Right lobe of liver (tissue), 6 donors: ENCODE measurements around the gene NSD1. TPM values are rescaled to one million over a fixed set of nuclear protein-coding genes. Genes with fewer than 3 reads are reported as not detected.

Experiments
- ATAC-seq, 4 donors: fragments of 200-7000 bp; cut with Tn5 transposase; one replicate each; pipeline ENCODE4 v1.9.1; 2020; ENCODE audit warnings: mild to moderate bottlenecking in 4 of 4, moderate library complexity in 4 of 4
- DNase-seq, 3 donors: peaks; one replicate each; pipeline ENCODE4 v3.0.0-alpha.2; 2020
- H3K27ac ChIP-seq, 3 donors: fragments of 200-600 bp; one replicate each; pipeline ENCODE4 v1.8.0; 2022
- H3K27me3 ChIP-seq, 2 donors: fragments of 200-600 bp; one replicate each; pipeline ENCODE4 v1.8.0; 2022
- H3K36me3 ChIP-seq, 4 donors: fragments of 200-600 bp; sonication (generic) in 1 of 4; one replicate each; pipeline versions ENCODE4 v1.5.1 to v1.8.0; 2017 to 2022; ENCODE audit warnings: control low read depth in 1 of 4
- H3K4me1 ChIP-seq, 4 donors: fragments of 200-600 bp; sonication (generic) in 1 of 4; one replicate each; pipeline versions ENCODE4 v1.5.1 to v1.8.0; 2017 to 2022; ENCODE audit warnings: control low read depth in 1 of 4
- H3K4me3 ChIP-seq, 3 donors: fragments of 200-600 bp; one replicate each; pipeline ENCODE4 v1.8.0; 2022
- H3K9me3 ChIP-seq, 4 donors: fragments of 200-600 bp; sonication (generic) in 1 of 4; one replicate each; pipeline versions ENCODE4 v1.5.1 to v1.8.0; 2017 to 2022; ENCODE audit warnings: control low read depth in 1 of 4
- CTCF ChIP-seq, 4 donors: fragments of 200-600 bp in 3 of 4; fragments of 450-650 bp in 1 of 4; IDR thresholded peaks; one replicate each; pipeline versions ENCODE4 v1.5.1 to v1.8.0; 2016 to 2022; ENCODE audit warnings: antibody characterized with exemption in 4 of 4, mild to moderate bottlenecking in 2 of 4
- POLR2A ChIP-seq: fragments of 450-650 bp; IDR thresholded peaks from one replicate; pipeline ENCODE4 v1.6.1; 2017; ENCODE audit warnings: antibody characterized with exemption, mild to moderate bottlenecking
- WGBS: methylation state at CpG from one replicate; pipeline ENCODE4 v1.1.6; 2018; ENCODE audit warnings: low coverage, low lambda C conversion rate; ENCODE audit not compliant: insufficient coverage; ENCODE audit errors: missing lambda C conversion rate; 5-methylcytosine and 5-hydroxymethylcytosine counted together
- intact Hi-C, 2 donors: fragments of 100-400 bp; cut with DNase I; formaldehyde crosslinking; loops; one replicate each; pipeline versions ENCODE4 v1.11.2 to v1.14.1; 2022
- total RNA-seq, 6 experiments: library from RNA; depleted of rRNA in 2 of 6; stranded (reverse); fragments of >200 nt in 2 of 6; fragmentation: NEBNext Ultra II Directional in 3 of 6; extraction: Animal tissue kit (Norgen Biotek cat#: 25700) in 3 of 6; gene quantifications; one replicate each; pipeline versions ENCODE4 v1.1.0 to v1.2.4, GENCODE V29; 2016 to 2023
- donor health status: DM: no; HTN: yes; CAD: no.
- donor health status: DM: no; HTN: no; CAD: no.
- donor health status: DM: no; HTN: no; CAD: no.
- donor health status: DM: no; HTN: yes; CAD: no.
- donor health status: DM: no; HTN: yes; CAD: no.

The NSD1 gene
- total RNA-seq, 6 experiments from 2014 or later: 13.1 to 33.1 (median 23.6) TPM

- TF ChIP-seq CTCF (IDR thresholded peaks at IDR 0.05): no peak
- TF ChIP-seq POLR2A: no peak
- WGBS: 93% methylated on average over 4 of the region's 4 CpGs
- H3K36me3 ChIP-seq: no peaks in the 10 kb centered on the region
- no peak for ATAC-seq
- no peaks in the 10 kb centered on the region for H3K27me3 ChIP-seq
- H3K9me3 ChIP-seq: no peaks in the 10 kb centered on the region
- intact Hi-C loops: no loop called here
- H3K27ac ChIP-seq: no peak overlapping the region
- DNase-seq: no peak
- no peaks in the 10 kb centered on the region for H3K4me1 ChIP-seq
- H3K4me3 ChIP-seq: no peak overlapping the region
These were observed 88.7 kb downstream of the NSD1 start for GRCh38 chr5:177222269-177222668.

GRCh38 chr5:177225798-177226197 is 92.2 kb downstream of the NSD1 start:
- 84% methylated on average over 4 of the region's 4 CpGs for WGBS
- intact Hi-C loops: no loop called here

GRCh38 chr5:177226860-177227259 is 93.3 kb downstream of the NSD1 start:
- intact Hi-C loops: no loop called here
- peaks cover 0 to 8% (median 0%) of the 10 kb centered on the region in 4 donors for H3K36me3 ChIP-seq
- H3K27me3 ChIP-seq: no peaks in the 10 kb centered on the region
- no peak for DNase-seq
- H3K27ac ChIP-seq: no peak overlapping the region
- ATAC-seq: no peak
- WGBS: 72% methylated on average over 1 of the region's 1 CpG
- H3K4me1 ChIP-seq: no peaks in the 10 kb centered on the region
- no peak overlapping the region for H3K4me3 ChIP-seq
- TF ChIP-seq CTCF (IDR thresholded peaks at IDR 0.05): no peak
- no peaks in the 10 kb centered on the region for H3K9me3 ChIP-seq

More at GRCh38 chr5:177225798-177226197, 92.2 kb downstream of the NSD1 start:
- peaks cover 0 to 6% (median 0%) of the 10 kb centered on the region in 4 donors for H3K36me3 ChIP-seq
- H3K27ac ChIP-seq: no peak overlapping the region
- ATAC-seq: no peak
- TF ChIP-seq CTCF (IDR thresholded peaks at IDR 0.05): no peak
- no peak for TF ChIP-seq POLR2A
- no peak overlapping the region for H3K4me3 ChIP-seq
- no peaks in the 10 kb centered on the region for H3K27me3 ChIP-seq
- H3K9me3 ChIP-seq: no peaks in the 10 kb centered on the region
- no peak for DNase-seq
- no peaks in the 10 kb centered on the region for H3K4me1 ChIP-seq

GRCh38 chr5:177228751-177229150 is 95.2 kb downstream of the NSD1 start:
- intact Hi-C loops: no loop called here
- Histone ChIP-seq H3K9me3 (no peaks in the 10 kb centered on the region), H3K4me3 (no peak overlapping the region)

More at GRCh38 chr5:177228751-177229150, 95.2 kb downstream of the NSD1 start:
- Histone ChIP-seq H3K27ac (no peak overlapping the region), H3K36me3 (peaks cover 0 to 8% (median 0%) of the 10 kb centered on the region in 4 donors), H3K4me1 (no peaks in the 10 kb centered on the region), H3K27me3 (no peaks in the 10 kb centered on the region)
- DNase-seq (no peak), ATAC-seq (no peak)
- no peak for TF ChIP-seq POLR2A
- TF ChIP-seq CTCF (IDR thresholded peaks at IDR 0.05): no peak
- 89% methylated on average over 3 of the region's 3 CpGs for WGBS
